GM12875 (cell line): ENCODE data around the gene MBOAT2.

Source experiments
- H3K4me3 ChIP-seq: one replicate; pipeline ENCODE4 v1.5.1; 2011; ENCODE audit warnings: low read depth, low read length, control low read depth
- TF ChIP-seq, protein P1 (sequence below): IDR thresholded peaks from 2 replicates; pipeline ENCODE4 v1.5.1; 2011; ENCODE audit warnings: low read depth, mild to moderate bottlenecking, control low read depth, inconsistent platforms, low read length, moderate library complexity, borderline replicate concordance; ENCODE audit not compliant: insufficient read depth

The MBOAT2 gene

DNA sequence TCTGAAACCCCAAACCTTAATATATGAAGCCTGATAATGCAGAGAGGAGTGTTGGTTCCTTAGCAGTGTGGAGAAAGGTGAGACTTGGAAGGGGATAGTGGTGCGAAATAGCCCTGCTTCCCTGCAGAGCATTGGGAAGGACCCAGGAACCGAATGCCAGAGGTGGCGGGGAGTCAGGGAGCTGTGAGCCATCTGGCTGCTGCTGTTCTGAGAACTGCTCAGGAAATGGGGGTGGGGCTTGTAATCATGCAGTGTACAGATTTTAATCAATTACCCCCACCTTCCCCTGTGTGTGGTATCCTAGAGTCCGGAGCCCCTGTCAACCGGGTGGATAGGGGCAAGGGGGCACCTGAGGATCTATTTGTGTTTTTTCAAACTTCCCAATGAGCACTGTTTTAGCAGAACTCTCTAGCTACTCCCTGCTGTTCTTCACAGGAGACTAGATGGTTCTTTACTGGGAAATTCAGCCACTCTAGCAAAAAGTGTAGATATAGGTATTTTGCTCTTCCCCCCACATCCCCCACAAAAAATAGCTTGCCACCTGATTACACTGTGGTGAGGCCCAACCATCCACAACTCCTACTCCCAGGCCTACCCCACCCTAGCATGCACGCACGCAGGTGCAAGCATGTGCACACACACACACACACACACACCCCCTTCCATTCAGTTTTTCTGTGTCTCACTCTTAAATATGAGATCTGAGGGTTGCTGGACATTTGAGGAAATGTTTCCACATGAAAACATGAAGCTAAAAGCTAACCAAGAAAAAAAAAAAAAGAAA is 30.1 kb upstream of the MBOAT2 start:
- TF ChIP-seq, protein P1, sequence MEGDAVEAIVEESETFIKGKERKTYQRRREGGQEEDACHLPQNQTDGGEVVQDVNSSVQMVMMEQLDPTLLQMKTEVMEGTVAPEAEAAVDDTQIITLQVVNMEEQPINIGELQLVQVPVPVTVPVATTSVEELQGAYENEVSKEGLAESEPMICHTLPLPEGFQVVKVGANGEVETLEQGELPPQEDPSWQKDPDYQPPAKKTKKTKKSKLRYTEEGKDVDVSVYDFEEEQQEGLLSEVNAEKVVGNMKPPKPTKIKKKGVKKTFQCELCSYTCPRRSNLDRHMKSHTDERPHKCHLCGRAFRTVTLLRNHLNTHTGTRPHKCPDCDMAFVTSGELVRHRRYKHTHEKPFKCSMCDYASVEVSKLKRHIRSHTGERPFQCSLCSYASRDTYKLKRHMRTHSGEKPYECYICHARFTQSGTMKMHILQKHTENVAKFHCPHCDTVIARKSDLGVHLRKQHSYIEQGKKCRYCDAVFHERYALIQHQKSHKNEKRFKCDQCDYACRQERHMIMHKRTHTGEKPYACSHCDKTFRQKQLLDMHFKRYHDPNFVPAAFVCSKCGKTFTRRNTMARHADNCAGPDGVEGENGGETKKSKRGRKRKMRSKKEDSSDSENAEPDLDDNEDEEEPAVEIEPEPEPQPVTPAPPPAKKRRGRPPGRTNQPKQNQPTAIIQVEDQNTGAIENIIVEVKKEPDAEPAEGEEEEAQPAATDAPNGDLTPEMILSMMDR = no peak
- no peak overlapping the region for H3K4me3 ChIP-seq

DNA sequence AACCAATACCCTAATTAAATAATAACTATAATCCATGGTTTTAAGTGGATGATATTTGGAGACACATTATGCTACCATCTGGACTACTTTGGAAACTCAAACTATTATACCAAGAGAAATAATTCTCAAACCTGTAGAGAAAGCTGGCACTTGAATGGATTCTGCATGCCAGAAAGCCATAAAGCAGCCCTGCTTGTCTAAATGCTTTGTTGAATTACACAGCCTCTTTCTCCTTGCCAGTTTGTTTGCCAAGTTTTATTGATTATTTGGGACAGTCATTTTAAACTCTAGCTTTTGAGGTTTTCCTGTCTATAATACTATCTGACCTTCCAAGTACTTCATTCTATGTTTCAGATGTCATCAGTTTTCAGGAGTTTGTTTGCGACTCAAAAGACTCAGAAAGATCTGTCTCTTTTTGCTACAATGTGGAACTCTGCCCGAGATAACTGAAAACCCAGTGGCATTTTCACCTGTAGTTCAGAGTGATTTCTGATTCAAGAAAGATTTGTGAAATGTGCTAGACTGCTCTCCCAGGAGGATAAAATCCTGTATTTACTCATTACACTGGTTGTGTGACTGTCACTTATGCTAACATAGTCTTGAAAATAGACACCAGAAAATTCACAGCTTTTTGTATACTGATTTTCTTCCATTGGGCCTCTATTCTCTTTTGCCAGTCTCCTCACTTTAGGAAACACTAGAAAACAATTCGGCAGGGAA is 29.2 kb upstream of the MBOAT2 start:
- no peak overlapping the region for H3K4me3 ChIP-seq
- TF ChIP-seq, protein P1 = no peak

DNA sequence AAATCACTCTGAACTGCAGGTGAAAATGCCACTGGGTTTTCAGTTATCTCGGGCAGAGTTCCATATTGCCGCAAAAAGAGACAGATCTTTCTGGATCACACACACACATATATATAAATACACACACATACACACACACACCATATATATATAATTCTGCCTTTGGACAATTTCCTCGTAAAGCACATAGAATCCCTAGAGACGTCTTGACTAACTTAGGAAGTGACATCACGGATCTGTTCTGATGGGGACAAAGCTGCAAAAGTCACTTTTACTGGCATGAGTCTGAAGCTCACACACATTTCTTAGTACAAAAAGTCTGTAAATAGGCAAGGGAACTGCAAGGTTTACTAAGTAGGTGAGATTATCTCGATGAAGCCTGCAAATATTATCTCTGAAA is 28.6 kb upstream of the MBOAT2 start:
- TF ChIP-seq, protein P1 = no peak
- no peak overlapping the region for H3K4me3 ChIP-seq

DNA sequence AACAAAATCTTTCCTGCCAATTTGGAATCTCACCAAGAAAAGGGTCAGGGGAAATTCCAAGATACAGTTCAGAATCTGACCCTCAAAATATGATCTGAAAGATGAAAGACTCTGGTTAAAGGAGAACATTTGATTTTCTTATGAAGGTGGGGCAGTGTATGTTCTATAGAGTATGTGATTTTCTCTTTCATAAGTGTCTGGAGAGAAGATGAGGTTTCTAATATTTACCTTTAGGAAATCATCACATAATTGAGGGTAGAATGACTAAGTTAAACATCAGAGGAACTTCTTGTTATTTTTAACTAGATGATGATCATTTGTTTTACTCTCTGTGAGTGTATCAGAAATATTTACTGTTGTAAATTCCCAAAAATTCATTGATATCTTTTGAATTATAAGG is 27.8 kb upstream of the MBOAT2 start:
- TF ChIP-seq, protein P1 = no peak
- no peak overlapping the region for H3K4me3 ChIP-seq

DNA sequence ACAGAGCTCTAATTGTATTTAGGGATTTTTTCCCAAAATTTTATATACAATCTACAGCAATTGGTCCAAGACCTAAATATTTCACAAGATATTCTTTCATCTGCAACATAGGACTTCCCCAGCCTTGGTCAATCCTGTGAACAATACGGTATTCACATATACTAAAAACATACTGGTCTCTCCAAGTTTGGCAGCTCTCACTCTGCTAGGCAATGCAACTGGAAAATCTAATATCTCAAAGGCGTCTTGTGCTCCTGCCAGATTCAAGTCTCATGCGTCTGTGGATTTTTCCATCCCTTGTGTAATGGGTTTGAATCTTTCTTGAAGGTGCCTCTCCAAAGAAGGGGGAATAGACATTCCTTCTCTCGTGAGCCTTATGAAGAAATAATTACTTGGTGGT is 27.4 kb upstream of the MBOAT2 start:
- H3K4me3 ChIP-seq = no peak overlapping the region
- TF ChIP-seq, protein P1 = no peak

DNA sequence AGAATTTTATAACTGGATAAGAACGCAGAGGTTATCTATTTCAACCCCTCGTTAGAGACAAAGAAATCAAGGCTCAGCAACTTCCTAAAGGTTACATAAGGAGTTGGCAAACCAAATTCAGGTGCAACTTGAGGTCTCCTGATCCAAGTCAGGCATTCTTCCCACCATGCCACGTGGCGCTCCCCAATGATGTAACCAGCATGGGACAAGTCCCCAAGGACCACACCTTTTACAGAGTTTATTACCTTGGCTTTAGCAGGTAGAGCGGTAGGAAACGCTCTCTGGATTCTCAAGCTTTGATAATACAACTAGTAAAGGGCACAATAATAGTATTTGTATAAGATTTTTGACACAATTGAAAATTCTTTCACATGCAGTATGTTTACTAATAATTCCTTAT is 26.7 kb upstream of the MBOAT2 start:
- TF ChIP-seq, protein P1 = no peak
- H3K4me3 ChIP-seq = no peak overlapping the region

DNA sequence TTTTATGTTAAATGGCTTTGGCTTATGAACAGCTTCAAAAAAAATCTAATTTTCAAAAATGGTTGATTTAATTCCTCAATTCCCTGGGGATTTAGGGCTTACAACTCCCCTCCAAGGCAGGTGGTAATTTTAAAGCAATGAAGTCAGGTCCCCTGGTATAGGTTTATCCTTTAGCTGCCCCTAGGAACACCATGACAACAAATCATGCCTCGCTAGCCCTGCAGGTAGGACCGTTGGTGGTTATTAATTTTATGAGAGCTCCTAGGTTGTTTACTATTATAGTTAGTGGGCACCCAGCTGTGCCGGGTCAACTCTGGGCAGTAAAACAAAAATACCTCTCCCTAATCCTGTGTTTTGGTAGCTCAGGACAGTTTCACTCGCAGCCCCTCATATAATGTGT is 26.2 kb upstream of the MBOAT2 start:
- TF ChIP-seq, protein P1 = no peak
- H3K4me3 ChIP-seq = no peak overlapping the region
